DND-41 (cell line): ENCODE data around the gene NPPC.

Experiments used
- ATAC-seq: fragments of 200-7000 bp; cut with Tn5 transposase; 3 replicates; pipeline ENCODE4 v1.9.1; 2021; ENCODE audit warnings: low read depth; ENCODE audit not compliant: insufficient read depth
- DNase-seq: peaks from one replicate; pipeline ENCODE4 v3.0.0-alpha.2; 2020
- H2AFZ ChIP-seq: 2 replicates; pipeline ENCODE4 v1.6.0; 2012; ENCODE audit warnings: low read depth, low read length
- H3K27ac ChIP-seq: 2 replicates; pipeline ENCODE4 v1.5.1; 2012; ENCODE audit warnings: low read length, inconsistent platforms
- H3K27me3 ChIP-seq: fragments of 200-600 bp; sonication (generic); 2 replicates; pipeline ENCODE4 v1.6.0; 2012; ENCODE audit warnings: low read length, mild to moderate bottlenecking, inconsistent platforms; ENCODE audit not compliant: insufficient read depth, poor library complexity
- H3K36me3 ChIP-seq: 2 replicates; pipeline ENCODE4 v1.5.1; 2012; ENCODE audit warnings: low read length, inconsistent platforms; ENCODE audit not compliant: insufficient read depth
- H3K4me1 ChIP-seq: 2 replicates; pipeline ENCODE4 v1.5.1; 2012; ENCODE audit warnings: mild to moderate bottlenecking, low read length; ENCODE audit not compliant: insufficient read depth
- H3K4me2 ChIP-seq: 2 replicates; pipeline ENCODE4 v1.6.0; 2012; ENCODE audit warnings: mild to moderate bottlenecking, moderate library complexity, low read length, inconsistent platforms; ENCODE audit not compliant: insufficient read depth
- H3K4me3 ChIP-seq, 2 experiments: fragments of 200-600 bp in 1 of 2; shearing (Covaris generic) in 1 of 2; 2 replicates each; pipeline ENCODE4 v1.5.1; 2012 to 2016; ENCODE audit warnings: inconsistent platforms in 2 of 2, low read length in 2 of 2, mild to moderate bottlenecking in 2 of 2, low read depth in 1 of 2, moderate library complexity in 1 of 2
- H3K79me2 ChIP-seq: 2 replicates; pipeline ENCODE4 v1.6.0; 2012; ENCODE audit warnings: low read length, inconsistent platforms; ENCODE audit not compliant: insufficient read depth
- H3K9ac ChIP-seq: 2 replicates; pipeline ENCODE4 v1.6.0; 2012; ENCODE audit warnings: low read depth, mild to moderate bottlenecking, inconsistent platforms, low read length, moderate library complexity
- H3K9me3 ChIP-seq: 2 replicates; pipeline ENCODE4 v1.5.1; 2012; ENCODE audit warnings: low read length, moderate library complexity, mild to moderate bottlenecking, inconsistent platforms; ENCODE audit not compliant: insufficient read depth, severe bottlenecking
- H4K20me1 ChIP-seq: 2 replicates; pipeline ENCODE4 v1.6.0; 2012; ENCODE audit warnings: low read length; ENCODE audit not compliant: insufficient read depth
- CTCF ChIP-seq: IDR thresholded peaks from 2 replicates; pipeline ENCODE4 v1.5.1; 2012; ENCODE audit warnings: borderline replicate concordance, low read length, moderate library complexity, mild to moderate bottlenecking; ENCODE audit not compliant: poor library complexity, severe bottlenecking; ENCODE audit errors: extremely low read depth
- EZH2 ChIP-seq: IDR thresholded peaks from 3 replicates; pipeline ENCODE4 v1.6.1; 2012; ENCODE audit warnings: borderline replicate concordance, low read depth, mild to moderate bottlenecking, moderate library complexity, low read length, inconsistent platforms; ENCODE audit not compliant: severe bottlenecking

The NPPC gene

DNA sequence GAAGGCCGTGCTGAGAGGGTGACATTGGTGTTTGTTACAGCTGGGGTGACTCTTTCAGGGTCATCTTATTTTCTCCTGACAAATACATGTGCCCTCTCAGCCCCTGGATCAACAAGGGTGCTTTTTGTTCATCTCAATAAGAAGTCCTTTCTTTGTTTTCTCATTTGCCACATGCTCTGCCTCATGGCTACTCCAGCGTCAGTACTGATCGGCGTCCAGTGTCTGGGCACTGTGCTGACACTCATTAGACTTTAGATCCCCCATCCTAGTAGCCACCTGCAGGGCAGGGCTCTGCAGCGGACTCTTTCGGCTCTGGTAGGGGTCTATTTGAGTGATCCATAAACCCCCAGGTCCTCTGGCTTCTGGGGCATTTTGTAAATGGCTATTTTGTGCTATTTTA is 38.4 kb downstream of the NPPC start:
- H2AFZ ChIP-seq: no peak overlapping the region
- no peak overlapping the region for H3K4me3 ChIP-seq
- H3K9me3 ChIP-seq: no peaks in the 10 kb centered on the region
- no peaks in the 10 kb centered on the region for H3K79me2 ChIP-seq
- ATAC-seq (no peak), DNase-seq (no peak)
- no peak overlapping the region for H3K27ac ChIP-seq
- no peak overlapping the region for H3K4me2 ChIP-seq
- no peak overlapping the region for H3K9ac ChIP-seq
- H3K27me3 ChIP-seq: no peaks in the 10 kb centered on the region
- H3K36me3 ChIP-seq: no peaks in the 10 kb centered on the region
- no peaks in the 10 kb centered on the region for H4K20me1 ChIP-seq
- H3K4me1 ChIP-seq: no peaks in the 10 kb centered on the region
- TF ChIP-seq EZH2: no peak

DNA sequence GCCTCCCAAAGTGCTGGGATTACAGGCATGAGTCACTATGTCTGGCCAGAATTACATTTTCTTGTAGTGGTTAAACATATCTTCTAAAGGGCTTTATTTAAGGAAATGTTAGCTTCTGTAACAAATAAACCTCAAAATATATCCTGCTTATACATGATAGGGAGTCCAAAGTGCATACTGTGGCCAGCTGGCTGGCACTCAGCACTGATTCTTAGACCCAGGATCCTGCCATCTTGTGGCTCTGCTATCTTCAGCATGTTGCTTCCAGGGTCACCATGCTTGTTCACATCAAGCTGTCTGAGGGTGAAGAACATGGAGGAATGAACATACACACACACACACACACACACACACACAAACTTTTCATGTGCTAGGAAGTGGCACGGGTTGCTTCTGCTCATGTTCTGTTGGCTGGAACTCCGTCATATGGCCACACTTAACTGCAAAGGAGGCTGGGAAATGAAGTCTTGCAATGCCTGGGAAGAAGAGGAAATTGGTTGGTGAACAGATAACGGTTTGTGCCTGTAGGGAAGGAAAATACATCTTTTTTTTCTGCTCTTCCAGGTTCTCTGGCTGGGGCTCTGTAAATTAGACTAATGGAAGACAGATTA is 40.0 kb downstream of the NPPC start:
- DNase-seq (no peak), ATAC-seq (no peak)
- TF ChIP-seq EZH2 (no peak), CTCF (no peak)
- no peaks in the 10 kb centered on the region for H3K9me3 ChIP-seq
- no peaks in the 10 kb centered on the region for H3K79me2 ChIP-seq
- no peaks in the 10 kb centered on the region for H3K36me3 ChIP-seq
- no peaks in the 10 kb centered on the region for H3K27me3 ChIP-seq
- H4K20me1 ChIP-seq: no peaks in the 10 kb centered on the region
- no peak overlapping the region for H3K27ac ChIP-seq
- H3K9ac ChIP-seq: no peak overlapping the region
- no peak overlapping the region for H2AFZ ChIP-seq
- no peak overlapping the region for H3K4me2 ChIP-seq
- H3K4me3 ChIP-seq: no peak overlapping the region
- H3K4me1 ChIP-seq: no peaks in the 10 kb centered on the region

- no peak overlapping the region for H3K27ac ChIP-seq
- H3K9ac ChIP-seq: no peak overlapping the region
- no peak for DNase-seq
- TF ChIP-seq CTCF: no peak
- no peak for TF ChIP-seq EZH2
- H3K79me2 ChIP-seq: no peaks in the 10 kb centered on the region
- H2AFZ ChIP-seq: no peak overlapping the region
- no peaks in the 10 kb centered on the region for H3K9me3 ChIP-seq
- no peaks in the 10 kb centered on the region for H3K4me1 ChIP-seq
- H3K4me3 ChIP-seq: no peak overlapping the region
- no peak for ATAC-seq
- H3K27me3 ChIP-seq: no peaks in the 10 kb centered on the region
- no peaks in the 10 kb centered on the region for H3K36me3 ChIP-seq
- no peak overlapping the region for H3K4me2 ChIP-seq
- no peaks in the 10 kb centered on the region for H4K20me1 ChIP-seq
Observed at GRCh38 chr2:231884438-231885140, 41.6 kb downstream of the NPPC start.

GRCh38 chr2:231883468-231883881 is 42.7 kb downstream of the NPPC start:
- H3K9ac ChIP-seq: no peak overlapping the region
- H3K4me1 ChIP-seq: no peaks in the 10 kb centered on the region
- no peaks in the 10 kb centered on the region for H4K20me1 ChIP-seq
- no peaks in the 10 kb centered on the region for H3K79me2 ChIP-seq
- TF ChIP-seq EZH2: no peak
- no peak for DNase-seq
- H3K27ac ChIP-seq: no peak overlapping the region
- no peak overlapping the region for H3K4me3 ChIP-seq
- H2AFZ ChIP-seq: no peak overlapping the region
- no peak for ATAC-seq
- H3K36me3 ChIP-seq: no peaks in the 10 kb centered on the region
- no peak overlapping the region for H3K4me2 ChIP-seq
- H3K27me3 ChIP-seq: no peaks in the 10 kb centered on the region
- H3K9me3 ChIP-seq: no peaks in the 10 kb centered on the region
